ENCODE measurements around the gene ZFPM1.

DNA sequence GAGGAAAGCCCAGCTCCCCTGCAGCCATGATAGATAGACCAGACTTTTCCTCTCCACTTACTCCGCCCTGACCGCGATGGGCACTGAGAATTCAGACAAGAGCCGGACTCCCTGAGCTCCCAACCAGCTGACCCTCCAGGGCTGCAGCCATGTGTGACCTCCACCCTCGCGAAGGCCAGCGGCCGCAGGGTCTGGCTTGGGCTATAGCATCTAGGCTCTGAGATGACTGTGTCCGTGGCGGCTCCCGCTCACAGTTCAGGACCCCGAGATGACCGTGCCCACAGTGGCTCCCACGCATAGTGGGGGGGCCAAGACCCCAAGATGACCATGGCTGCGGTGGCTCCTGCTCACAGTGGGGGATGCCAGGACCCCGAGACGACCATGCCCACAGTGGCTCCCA, 18.0 kb downstream of the ZFPM1 start:
- TF ChIP-seq, protein P1, sequence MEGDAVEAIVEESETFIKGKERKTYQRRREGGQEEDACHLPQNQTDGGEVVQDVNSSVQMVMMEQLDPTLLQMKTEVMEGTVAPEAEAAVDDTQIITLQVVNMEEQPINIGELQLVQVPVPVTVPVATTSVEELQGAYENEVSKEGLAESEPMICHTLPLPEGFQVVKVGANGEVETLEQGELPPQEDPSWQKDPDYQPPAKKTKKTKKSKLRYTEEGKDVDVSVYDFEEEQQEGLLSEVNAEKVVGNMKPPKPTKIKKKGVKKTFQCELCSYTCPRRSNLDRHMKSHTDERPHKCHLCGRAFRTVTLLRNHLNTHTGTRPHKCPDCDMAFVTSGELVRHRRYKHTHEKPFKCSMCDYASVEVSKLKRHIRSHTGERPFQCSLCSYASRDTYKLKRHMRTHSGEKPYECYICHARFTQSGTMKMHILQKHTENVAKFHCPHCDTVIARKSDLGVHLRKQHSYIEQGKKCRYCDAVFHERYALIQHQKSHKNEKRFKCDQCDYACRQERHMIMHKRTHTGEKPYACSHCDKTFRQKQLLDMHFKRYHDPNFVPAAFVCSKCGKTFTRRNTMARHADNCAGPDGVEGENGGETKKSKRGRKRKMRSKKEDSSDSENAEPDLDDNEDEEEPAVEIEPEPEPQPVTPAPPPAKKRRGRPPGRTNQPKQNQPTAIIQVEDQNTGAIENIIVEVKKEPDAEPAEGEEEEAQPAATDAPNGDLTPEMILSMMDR (IDR thresholded peaks at IDR 0.05 in 4 of 5, conservative IDR thresholded peaks at IDR 0.05 in 1 of 5): no peak
- no peak for TF ChIP-seq POLR2A (IDR thresholded peaks at IDR 0.05)
